Measurements from ENCODE around the gene BMPER.

DNA sequence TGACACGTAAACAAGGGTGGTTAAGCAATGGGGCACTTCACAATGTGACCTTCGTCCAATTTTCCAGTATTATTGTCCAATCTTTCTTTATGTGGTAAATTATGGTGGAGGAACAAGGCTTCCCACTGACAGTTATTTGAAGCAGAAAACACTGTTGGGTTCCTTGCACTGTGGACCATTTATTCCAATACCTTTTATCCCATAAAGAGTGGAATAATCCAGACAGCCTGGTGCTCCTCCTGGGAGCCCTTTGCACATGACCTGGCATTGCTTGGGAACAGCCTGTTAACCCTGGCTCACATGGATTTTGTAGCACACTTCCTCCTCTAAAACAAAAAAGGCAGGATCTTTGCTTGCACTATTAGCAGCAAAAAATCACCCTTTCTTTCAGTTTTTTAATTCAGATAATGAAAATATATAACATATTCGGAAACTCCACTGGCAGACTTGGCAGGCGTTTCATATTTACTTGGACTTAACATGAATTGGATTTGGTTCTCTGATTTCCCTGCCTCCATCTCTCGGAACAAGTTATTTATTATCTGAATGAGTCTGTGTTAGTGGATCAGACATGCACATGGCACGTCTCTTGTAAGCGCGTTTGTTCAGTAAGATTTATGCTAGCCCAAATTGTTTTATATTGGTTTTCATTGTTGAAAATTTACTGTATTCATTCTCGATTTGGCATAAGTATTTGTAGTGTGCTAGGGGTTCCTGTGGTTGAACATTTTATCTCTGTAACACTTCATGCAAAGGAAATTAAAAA lies 59.3 kb downstream of the BMPER start:
- TF ChIP-seq, protein P1, sequence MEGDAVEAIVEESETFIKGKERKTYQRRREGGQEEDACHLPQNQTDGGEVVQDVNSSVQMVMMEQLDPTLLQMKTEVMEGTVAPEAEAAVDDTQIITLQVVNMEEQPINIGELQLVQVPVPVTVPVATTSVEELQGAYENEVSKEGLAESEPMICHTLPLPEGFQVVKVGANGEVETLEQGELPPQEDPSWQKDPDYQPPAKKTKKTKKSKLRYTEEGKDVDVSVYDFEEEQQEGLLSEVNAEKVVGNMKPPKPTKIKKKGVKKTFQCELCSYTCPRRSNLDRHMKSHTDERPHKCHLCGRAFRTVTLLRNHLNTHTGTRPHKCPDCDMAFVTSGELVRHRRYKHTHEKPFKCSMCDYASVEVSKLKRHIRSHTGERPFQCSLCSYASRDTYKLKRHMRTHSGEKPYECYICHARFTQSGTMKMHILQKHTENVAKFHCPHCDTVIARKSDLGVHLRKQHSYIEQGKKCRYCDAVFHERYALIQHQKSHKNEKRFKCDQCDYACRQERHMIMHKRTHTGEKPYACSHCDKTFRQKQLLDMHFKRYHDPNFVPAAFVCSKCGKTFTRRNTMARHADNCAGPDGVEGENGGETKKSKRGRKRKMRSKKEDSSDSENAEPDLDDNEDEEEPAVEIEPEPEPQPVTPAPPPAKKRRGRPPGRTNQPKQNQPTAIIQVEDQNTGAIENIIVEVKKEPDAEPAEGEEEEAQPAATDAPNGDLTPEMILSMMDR (conservative IDR thresholded peaks at IDR 0.05): no peak
- no peak for TF ChIP-seq EZH2 (IDR thresholded peaks at IDR 0.05; ENCODE audit: low read depth)
